GM19043 (cell line): ENCODE results near the gene SCAMP5.

Experiments
- ATAC-seq: cut with Tn5 transposase; IDR thresholded peaks from one replicate; pipeline ENCODE4 v1.9.1; 2021; ENCODE audit warnings: low read depth; ENCODE audit not compliant: unreplicated experiment

The SCAMP5 gene

GRCh38 chr15:75044258-75044878, 49.0 kb downstream of the SCAMP5 start:
- ATAC-seq: no peak

GRCh38 chr15:75045332-75046015, 50.1 kb downstream of the SCAMP5 start:
- no peak for ATAC-seq

DNA sequence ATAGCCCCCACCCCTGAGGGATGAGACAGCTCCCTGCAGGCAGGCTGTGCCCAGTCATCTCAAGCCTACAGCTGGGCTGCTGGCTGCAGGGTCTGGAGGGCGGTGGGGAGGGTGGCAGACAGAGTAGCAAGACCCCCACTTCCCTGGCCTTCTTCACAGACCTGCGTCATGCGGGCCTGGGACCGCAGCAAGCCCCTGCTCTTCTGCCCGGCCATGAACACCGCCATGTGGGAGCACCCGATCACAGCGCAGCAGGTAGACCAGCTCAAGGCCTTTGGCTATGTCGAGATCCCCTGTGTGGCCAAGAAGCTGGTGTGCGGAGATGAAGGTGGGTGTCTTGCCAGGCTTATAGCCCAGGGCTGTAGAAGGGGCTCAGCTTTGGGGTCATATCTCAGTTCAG, 53.0 kb downstream of the SCAMP5 start:
- ATAC-seq: no peak

- ATAC-seq: no peak
Observed at GRCh38 chr15:75049392-75049791, 54.0 kb downstream of the SCAMP5 start.

DNA sequence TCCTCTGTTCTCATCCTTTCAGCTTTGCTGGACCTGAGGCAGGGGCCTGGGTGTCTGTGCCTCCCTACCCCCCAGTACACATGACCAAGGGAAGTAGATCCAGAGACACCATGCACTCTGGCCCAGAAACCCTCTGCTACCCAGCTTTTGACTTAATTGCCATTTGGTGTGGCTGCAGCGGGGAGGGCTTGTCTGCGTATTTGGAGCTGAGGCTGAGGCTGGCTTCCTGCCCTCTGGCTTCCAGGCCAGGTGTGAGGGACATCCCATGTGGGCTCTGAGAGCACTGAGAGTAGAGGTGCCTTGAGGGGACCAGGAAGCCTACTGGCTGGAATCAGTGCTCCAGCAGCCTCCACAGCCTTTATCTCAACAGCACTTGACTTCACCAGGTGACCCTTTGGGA, 54.9 kb downstream of the SCAMP5 start:
- ATAC-seq: no peak

GRCh38 chr15:75051191-75051608, 55.8 kb downstream of the SCAMP5 start:
- ATAC-seq: no peak

DNA sequence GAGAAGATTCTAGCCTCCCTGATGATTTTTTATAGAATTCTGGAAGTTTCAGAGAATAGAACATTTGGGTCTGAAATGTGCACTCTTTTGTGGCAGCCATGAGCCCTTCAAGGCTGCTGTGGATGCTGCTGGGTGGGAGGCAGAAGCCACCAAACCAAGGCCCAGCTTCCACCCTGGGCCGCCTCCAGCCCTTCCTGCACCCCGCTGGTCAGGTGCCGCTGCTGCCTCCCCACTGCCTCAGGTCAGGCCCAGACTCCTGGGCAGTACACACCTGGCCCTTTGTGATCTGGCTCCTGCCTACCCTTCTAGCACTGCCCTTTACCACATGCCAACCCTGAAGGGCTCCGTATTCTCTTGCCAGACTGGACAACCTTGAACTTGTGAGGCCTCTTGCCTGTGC, 56.3 kb downstream of the SCAMP5 start:
- no peak for ATAC-seq

DNA sequence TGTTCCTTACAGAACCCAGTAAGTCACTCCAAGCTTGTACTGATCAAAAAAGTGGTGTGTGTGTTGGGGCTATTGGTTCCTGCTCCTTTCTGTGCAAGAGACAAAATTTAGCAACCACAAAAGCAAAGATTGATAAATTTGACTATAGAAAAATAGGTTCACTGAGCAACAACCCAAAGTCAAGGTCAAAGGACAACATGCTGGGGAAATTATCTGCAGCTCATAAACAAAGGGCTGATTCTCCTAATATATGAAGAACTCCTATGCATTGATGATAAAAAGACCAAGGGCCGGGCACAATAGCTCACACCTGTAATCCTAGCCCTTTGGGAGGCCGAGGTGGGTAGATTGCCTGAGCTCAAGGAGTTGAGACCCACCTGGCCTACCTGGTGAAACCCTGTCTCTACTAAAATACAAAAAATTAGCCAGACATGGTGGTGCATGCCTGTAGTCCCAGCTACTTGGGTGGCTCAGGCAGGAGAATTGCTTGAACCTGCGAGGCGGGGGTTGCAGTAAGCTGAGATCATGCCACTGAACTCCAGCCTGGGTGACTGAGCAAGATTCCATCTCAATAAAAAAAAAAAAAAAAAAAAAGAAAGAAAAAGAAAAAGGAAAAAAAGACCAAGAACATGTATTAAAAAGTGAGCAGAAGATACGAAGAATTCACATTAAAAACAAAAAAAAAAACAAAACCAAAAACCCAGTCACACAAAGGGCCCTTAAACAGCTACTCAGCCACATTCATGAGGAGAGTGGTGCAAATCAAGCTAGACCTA, 57.8 kb downstream of the SCAMP5 start:
- ATAC-seq: no peak

DNA sequence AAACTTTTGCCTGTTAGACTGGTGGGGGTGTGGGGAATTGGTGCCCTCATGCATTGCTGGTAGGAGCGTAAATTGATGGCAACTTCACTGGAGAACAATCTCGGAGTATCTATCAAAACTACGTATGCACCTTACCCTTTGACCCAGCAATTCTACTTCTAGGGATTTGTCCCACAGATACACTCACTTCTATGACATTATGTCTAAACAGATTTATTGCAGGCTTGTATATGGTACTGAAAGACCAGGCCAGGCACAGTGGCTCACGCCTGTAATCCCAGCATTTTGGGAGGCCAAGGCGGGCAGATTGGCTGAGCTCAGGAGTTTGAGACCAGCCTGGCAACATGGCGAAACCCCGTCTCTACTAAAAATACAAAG, 58.4 kb downstream of the SCAMP5 start:
- ATAC-seq: no peak

DNA sequence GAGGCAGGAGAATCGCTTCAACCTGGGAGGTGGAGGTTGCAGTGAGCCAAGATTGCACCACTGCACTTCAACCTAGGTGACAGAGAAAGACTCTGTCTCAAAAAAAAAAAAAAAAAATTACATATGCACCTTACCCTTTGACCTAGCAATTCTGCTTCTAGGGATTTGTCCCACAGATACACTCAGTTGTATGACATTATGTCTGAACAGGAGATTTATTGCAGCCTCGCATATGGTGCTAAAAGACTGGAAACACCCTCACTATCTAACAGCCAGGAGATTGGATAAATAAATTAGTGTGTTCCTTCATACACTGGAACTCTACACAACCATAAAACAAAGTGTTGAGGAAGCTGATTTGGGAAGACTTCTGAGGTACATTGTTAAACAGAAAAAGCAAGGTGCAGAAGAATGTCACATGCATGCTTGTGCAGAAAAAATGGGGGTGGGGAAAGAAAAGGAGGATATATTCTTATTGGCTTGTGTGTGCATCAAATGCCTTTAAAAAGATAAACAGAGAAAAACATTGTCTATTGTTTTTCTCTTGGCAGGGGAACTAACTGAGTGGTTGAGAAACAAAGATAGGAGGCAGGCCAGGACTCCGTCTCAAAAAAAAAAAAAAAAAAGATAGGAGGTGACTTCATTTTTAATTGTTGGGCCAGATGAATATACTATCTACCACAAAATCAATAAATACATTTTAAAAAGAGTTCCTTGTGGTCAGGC, 59.0 kb downstream of the SCAMP5 start:
- ATAC-seq: no peak

DNA sequence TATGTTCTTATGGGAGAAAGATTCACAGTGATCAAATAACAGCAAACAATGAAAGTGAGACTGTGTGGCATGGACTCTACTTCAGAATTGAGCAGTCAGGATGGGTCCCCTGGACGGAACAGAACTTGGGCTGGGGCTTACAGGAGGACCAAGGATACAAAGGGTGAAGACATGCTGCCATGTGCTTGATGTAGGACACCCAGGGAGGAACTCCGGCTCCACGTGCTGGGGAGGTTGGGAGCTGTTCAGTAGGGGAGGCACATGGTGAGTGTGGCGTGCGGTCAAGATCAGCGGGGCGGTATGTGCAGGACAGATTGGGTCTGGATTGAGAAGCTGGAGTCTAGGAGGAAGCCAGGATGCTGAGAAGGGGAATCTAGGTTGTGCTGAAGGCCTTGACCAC, 60.7 kb downstream of the SCAMP5 start:
- ATAC-seq: no peak

GRCh38 chr15:75058127-75058905, 63.0 kb downstream of the SCAMP5 start:
- ATAC-seq: no peak

DNA sequence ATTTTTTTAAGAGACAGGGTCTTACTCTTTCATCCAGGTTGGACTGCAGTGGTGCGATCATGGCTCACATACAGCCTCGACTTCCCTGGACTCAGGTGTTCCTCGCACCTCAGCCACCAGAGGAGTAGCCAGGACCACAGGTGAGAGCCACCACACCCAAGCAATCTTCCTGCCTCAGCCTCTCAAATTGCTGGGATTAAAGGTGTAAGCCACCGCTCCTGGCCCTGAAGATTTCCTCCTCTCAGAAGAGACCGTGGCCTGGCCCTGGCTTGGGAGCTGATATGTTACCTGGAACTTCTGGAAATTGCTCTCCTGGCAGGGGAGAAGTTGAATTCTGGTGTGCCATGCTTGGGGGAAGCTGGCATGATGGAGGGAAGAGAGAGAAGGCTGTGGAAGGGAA, 64.2 kb downstream of the SCAMP5 start:
- ATAC-seq: no peak

DNA sequence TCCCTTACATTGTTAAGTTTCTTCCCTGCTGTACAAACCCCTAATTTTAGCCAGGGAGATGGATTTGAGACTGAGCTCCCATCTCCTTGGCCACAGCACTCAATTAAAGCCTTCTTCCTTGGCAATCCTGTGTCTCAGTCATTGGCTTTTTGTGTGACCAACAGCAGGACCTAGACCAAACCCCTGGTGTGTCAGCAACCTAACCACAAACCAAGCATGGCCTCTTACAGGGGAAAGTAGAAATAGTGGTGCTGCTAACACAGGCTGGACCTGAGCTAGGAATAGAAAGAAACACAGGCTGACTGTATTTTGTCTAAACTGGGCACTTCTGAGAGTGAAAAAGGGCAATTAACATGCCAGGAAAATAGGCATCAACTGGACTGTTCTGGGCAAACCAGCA, 65.9 kb downstream of the SCAMP5 start:
- no peak for ATAC-seq

- no peak for ATAC-seq
Observed at GRCh38 chr15:75062706-75063105, 67.3 kb downstream of the SCAMP5 start.

GRCh38 chr15:75063338-75063737, 68.0 kb downstream of the SCAMP5 start:
- no peak for ATAC-seq

GRCh38 chr15:75063889-75064288, 68.5 kb downstream of the SCAMP5 start:
- ATAC-seq: no peak

DNA sequence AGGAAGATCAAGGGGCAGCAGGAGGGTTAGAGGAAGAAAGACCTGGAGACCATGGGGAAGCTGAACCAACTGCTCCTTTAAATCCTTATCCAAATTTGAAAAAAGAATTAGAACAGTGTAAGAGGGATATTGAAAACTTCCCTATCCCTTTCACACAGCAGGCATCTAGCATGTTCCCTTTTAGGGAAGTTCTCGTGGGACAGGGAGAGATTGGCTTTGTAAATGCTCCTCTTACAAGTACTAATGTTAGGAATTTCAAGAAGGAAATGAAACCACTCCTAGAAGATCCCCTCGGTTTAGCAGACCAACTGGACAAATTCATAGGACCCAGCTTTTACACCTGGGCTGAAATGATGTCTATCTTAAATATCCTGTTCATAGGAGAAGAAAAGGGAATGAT, 69.5 kb downstream of the SCAMP5 start:
- no peak for ATAC-seq

DNA sequence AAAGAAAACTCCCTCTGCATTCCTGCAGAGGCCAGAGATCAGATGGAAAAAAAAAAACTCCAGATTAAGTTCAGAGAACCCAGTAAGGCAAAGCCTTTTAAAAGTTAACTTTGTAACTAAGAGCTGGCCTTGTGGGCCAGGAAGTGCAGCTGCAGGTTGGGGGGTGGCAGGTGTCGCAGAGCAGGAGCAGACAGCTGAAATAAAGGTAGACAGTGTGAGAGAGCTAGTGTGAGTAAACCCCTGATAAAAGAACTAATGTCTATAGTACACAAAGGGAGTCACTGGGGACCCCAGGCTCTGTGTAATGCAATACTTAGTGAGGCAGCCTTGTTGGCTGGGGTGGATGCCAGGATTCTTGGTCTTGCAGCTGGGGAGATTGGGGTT, 70.1 kb downstream of the SCAMP5 start:
- no peak for ATAC-seq

- ATAC-seq: no peak
Observed at GRCh38 chr15:75065851-75066509, 70.6 kb downstream of the SCAMP5 start.
